GM12872 (cell line): ENCODE results near the gene PHLPP1.

Experiments used
- CTCF ChIP-seq: IDR thresholded peaks from 3 replicates; pipeline ENCODE4 v1.5.1; 2011; ENCODE audit warnings: low read depth, mild to moderate bottlenecking, low read length, moderate library complexity; ENCODE audit not compliant: insufficient read depth

The PHLPP1 gene

GRCh38 chr18:63017977-63018376 is 302.6 kb downstream of the PHLPP1 start:
- no peak for TF ChIP-seq CTCF

GRCh38 chr18:63022429-63023022 is 307.2 kb downstream of the PHLPP1 start:
- peak; percentile 60 for TF ChIP-seq CTCF

- TF ChIP-seq CTCF = peak; percentile 41; the same call in 1 of the 3 replicates
Observed at GRCh38 chr18:63025251-63026090, 310.1 kb downstream of the PHLPP1 start.

- no peak for TF ChIP-seq CTCF
Observed at GRCh38 chr18:63028380-63028779, 313.0 kb downstream of the PHLPP1 start.
